Colonic mucosa (tissue), 4 donors: ENCODE measurements around the gene JPH2. TPM values are rescaled to one million over a fixed set of nuclear protein-coding genes. Genes with fewer than 3 reads are reported as not detected.

Source experiments
- DNase-seq: peaks from one replicate; pipeline ENCODE4 v3.0.0-alpha.2; 2020
- H3K27ac ChIP-seq: fragments of 200-600 bp; one replicate; pipeline ENCODE4 v1.8.0; 2021
- H3K27me3 ChIP-seq: fragments of 200-600 bp; one replicate; pipeline ENCODE4 v1.8.0; 2021
- H3K36me3 ChIP-seq: fragments of 200-600 bp; one replicate; pipeline ENCODE4 v1.8.0; 2021
- H3K4me1 ChIP-seq: fragments of 200-600 bp; one replicate; pipeline ENCODE4 v1.8.0; 2021; ENCODE audit warnings: mild to moderate bottlenecking
- H3K4me3 ChIP-seq: fragments of 200-600 bp; one replicate; pipeline ENCODE4 v1.8.0; 2021
- H3K9ac ChIP-seq, 2 donors: one replicate each; pipeline ENCODE4 v1.7.0; 2013; ENCODE audit warnings: control low read depth in 2 of 2, low read depth in 2 of 2, low read length in 2 of 2
- H3K9me3 ChIP-seq: fragments of 200-600 bp; one replicate; pipeline ENCODE4 v1.8.0; 2021
- CTCF ChIP-seq: fragments of 200-600 bp; IDR thresholded peaks from one replicate; pipeline ENCODE4 v1.8.0; 2022; ENCODE audit warnings: antibody characterized with exemption, mild to moderate bottlenecking
- intact Hi-C: fragments of 100-400 bp; cut with DNase I; formaldehyde crosslinking; loops from one replicate; pipeline ENCODE4 v1.14.1; 2022
- total RNA-seq, 2 donors: library from RNA; stranded (reverse); fragmentation: NEBNext Ultra II Directional in 1 of 2; extraction: Animal tissue kit (Norgen Biotek cat#: 25700) in 1 of 2; gene quantifications; one replicate each; pipeline ENCODE4 v1.2.1, GENCODE V29; 2021
- donor health status: healthy.
- donor health status: DM: no; HTN: no; CAD: no.
- donor health status: DM: no; HTN: no; CAD: no.

The JPH2 gene
- total RNA-seq, 2 donors from 2014 or later, result 1.3 to 13.8 TPM

GRCh38 chr20:44222633-44223368 is 35.8 kb upstream of the JPH2 start:
- Histone ChIP-seq H3K4me3 (no peak overlapping the region), H3K4me1 (no peaks in the 10 kb centered on the region), H3K9me3 (no peaks in the 10 kb centered on the region), H3K36me3 (no peaks in the 10 kb centered on the region), H3K27ac (no peak overlapping the region), H3K9ac (no peak overlapping the region), H3K27me3 (no peaks in the 10 kb centered on the region)
- intact Hi-C loops, result no loop called here
- no peak for TF ChIP-seq CTCF
- DNase-seq, result no peak

- DNase-seq, result no peak
- H3K4me1 ChIP-seq, result no peaks in the 10 kb centered on the region
- H3K9ac ChIP-seq, result no peak overlapping the region
- no peak for TF ChIP-seq CTCF
- H3K36me3 ChIP-seq, result no peaks in the 10 kb centered on the region
- H3K9me3 ChIP-seq, result no peaks in the 10 kb centered on the region
- no peaks in the 10 kb centered on the region for H3K27me3 ChIP-seq
- H3K27ac ChIP-seq, result no peak overlapping the region
- intact Hi-C loops, result no loop called here
- H3K4me3 ChIP-seq, result no peak overlapping the region
Measured at GRCh38 chr20:44222027-44222426, 35.0 kb upstream of the JPH2 start.

GRCh38 chr20:44221368-44221954 is 34.5 kb upstream of the JPH2 start:
- Histone ChIP-seq H3K36me3 (no peaks in the 10 kb centered on the region), H3K9ac (no peak overlapping the region), H3K4me3 (no peak overlapping the region), H3K27ac (no peak overlapping the region), H3K4me1 (no peaks in the 10 kb centered on the region), H3K9me3 (no peaks in the 10 kb centered on the region), H3K27me3 (no peaks in the 10 kb centered on the region)
- DNase-seq, result no peak
- no peak for TF ChIP-seq CTCF
- intact Hi-C loops, result no loop called here

GRCh38 chr20:44219791-44220190 is 32.8 kb upstream of the JPH2 start:
- intact Hi-C loops, result loop anchor here (2.0 to 10.0 kb wide), 4 partner anchors 91 to 465 kb away; partner anchors contain the start of gene FITM2

GRCh38 chr20:44219170-44219730 is 32.3 kb upstream of the JPH2 start:
- no peak for TF ChIP-seq CTCF
- H3K9me3 ChIP-seq, result no peaks in the 10 kb centered on the region
- H3K27ac ChIP-seq, result no peak overlapping the region
- intact Hi-C loops, result loop anchor here (2.0 to 10.0 kb wide), 4 partner anchors 92 to 466 kb away; partner anchors contain the start of gene FITM2
- no peak overlapping the region for H3K4me3 ChIP-seq
- H3K27me3 ChIP-seq, result no peaks in the 10 kb centered on the region
- no peaks in the 10 kb centered on the region for H3K36me3 ChIP-seq
- DNase-seq, result no peak
- H3K9ac ChIP-seq, result no peak overlapping the region
- H3K4me1 ChIP-seq, result no peaks in the 10 kb centered on the region

More at GRCh38 chr20:44219791-44220190, 32.8 kb upstream of the JPH2 start:
- DNase-seq, result no peak
- Histone ChIP-seq H3K4me1 (no peaks in the 10 kb centered on the region), H3K27me3 (no peaks in the 10 kb centered on the region), H3K27ac (no peak overlapping the region), H3K4me3 (no peak overlapping the region), H3K9ac (no peak overlapping the region), H3K9me3 (no peaks in the 10 kb centered on the region), H3K36me3 (no peaks in the 10 kb centered on the region)
- TF ChIP-seq CTCF, result no peak
